ENCODE data around the gene GRK7.

DNA sequence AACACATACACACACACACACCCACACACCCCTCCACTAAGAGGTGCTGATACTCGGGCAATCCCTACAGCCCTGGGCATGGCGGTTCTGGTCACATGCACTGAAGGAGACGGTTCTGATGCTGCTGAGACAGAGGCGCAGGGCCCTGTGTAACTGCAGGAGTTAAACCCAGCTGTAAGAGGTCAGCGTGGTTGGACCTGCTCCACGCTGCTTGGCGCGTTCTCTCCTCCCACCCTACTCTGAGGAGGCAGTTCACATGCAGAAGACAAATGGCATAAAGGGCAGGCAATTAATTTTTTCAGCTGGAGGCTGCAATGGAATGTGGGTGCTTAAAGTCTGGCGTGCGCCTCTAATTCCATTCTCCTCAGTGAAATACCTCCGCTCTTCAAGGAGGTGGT, 35.2 kb downstream of the GRK7 start:
- TF ChIP-seq, protein P1, sequence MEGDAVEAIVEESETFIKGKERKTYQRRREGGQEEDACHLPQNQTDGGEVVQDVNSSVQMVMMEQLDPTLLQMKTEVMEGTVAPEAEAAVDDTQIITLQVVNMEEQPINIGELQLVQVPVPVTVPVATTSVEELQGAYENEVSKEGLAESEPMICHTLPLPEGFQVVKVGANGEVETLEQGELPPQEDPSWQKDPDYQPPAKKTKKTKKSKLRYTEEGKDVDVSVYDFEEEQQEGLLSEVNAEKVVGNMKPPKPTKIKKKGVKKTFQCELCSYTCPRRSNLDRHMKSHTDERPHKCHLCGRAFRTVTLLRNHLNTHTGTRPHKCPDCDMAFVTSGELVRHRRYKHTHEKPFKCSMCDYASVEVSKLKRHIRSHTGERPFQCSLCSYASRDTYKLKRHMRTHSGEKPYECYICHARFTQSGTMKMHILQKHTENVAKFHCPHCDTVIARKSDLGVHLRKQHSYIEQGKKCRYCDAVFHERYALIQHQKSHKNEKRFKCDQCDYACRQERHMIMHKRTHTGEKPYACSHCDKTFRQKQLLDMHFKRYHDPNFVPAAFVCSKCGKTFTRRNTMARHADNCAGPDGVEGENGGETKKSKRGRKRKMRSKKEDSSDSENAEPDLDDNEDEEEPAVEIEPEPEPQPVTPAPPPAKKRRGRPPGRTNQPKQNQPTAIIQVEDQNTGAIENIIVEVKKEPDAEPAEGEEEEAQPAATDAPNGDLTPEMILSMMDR (IDR thresholded peaks at IDR 0.05), result no peak
- TF ChIP-seq POLR2A (IDR thresholded peaks at IDR 0.05), result no peak
